Peyer's patch (tissue), 4 donors: ENCODE data around the gene ASXL1.

Experiments used
- CTCF ChIP-seq, 6 experiments: fragments of 450-650 bp in 4 of 6; fragments of 200-600 bp in 2 of 6; sonication (generic) in 1 of 6; IDR thresholded peaks; one replicate each; pipeline ENCODE4 v1.5.1; 2017 to 2019; ENCODE audit warnings: antibody characterized with exemption in 6 of 6, mild to moderate bottlenecking in 3 of 6, moderate library complexity in 1 of 6
- POLR2A ChIP-seq, 2 donors: fragments of 450-650 bp; IDR thresholded peaks; one replicate each; pipeline ENCODE4 v1.5.1; 2017; ENCODE audit warnings: antibody characterized with exemption in 2 of 2, mild to moderate bottlenecking in 2 of 2, moderate library complexity in 2 of 2

DNA sequence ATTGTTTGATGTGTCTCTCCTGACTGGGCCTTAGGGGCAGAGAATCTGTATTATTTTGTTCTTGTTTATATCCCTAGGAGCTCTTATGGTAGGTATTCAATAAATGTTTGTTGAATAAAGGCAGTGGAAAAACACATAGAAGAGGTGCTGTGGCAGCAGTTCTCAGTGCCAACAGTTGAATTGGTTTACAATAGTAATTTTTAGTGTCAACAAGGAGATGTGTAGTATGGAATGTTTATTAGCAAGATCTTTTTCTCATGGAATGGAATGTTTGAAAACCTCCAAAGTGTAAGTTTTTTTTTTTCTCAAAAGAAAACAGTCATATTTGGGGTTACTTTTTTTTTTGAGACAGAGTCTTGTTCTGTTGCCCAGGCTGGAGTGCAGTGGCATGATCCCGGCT is 28.0 kb downstream of the ASXL1 start:
- TF ChIP-seq CTCF (IDR thresholded peaks at IDR 0.05) (no peak), POLR2A (IDR thresholded peaks at IDR 0.05) (no peak)
